ENCODE measurements around the gene TAGLN. TPM values are rescaled to one million over a fixed set of nuclear protein-coding genes. Genes with fewer than 3 reads are reported as not detected.

TAGLN gene
- total RNA-seq, 2 donors from 2014 or later, result 442 to 1,859 TPM

DNA sequence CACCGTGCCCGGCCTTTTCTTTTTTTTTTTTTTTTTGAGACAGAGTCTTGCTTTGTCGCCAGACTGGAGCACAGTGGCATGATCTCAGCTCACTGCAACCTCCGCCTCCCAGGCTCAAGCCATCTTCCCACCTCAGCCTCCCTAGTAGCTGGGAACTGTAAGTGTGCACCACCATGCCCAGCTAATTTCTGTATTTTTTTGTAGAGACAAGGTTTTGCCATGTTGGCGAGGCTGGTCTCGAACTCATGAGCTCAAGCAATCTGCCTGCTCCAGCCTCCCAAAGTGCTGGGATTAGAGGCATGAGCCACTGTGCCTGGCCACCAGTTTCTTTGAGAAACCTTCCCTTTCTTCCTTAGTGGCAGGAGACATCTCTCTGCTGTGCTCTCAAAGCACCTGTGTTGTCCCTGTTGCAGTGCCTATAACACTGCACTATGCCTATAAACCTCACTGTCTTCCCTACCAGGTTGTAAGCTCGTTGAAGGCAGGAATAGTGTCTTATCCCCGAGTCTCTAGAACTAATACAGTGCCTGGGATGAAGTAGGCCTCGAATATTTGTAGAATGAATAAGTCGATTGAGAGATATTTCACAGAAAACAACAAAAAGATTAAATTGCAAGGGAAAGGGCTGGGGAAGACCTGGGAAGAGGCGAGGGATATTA, 13.7 kb downstream of the TAGLN start:
- Histone ChIP-seq H3K27ac (no peak overlapping the region), H3K36me3 (peaks cover 12% of the 10 kb centered on the region), H3K4me3 (no peak overlapping the region), H3K4me1 (peaks cover 0 to 17% of the 10 kb centered on the region in 2 donors), H3K27me3 (no peaks in the 10 kb centered on the region), H3K9me3 (no peaks in the 10 kb centered on the region)
- DNase-seq (ENCODE audit: low spot score), result no peak
- TF ChIP-seq, protein P1, sequence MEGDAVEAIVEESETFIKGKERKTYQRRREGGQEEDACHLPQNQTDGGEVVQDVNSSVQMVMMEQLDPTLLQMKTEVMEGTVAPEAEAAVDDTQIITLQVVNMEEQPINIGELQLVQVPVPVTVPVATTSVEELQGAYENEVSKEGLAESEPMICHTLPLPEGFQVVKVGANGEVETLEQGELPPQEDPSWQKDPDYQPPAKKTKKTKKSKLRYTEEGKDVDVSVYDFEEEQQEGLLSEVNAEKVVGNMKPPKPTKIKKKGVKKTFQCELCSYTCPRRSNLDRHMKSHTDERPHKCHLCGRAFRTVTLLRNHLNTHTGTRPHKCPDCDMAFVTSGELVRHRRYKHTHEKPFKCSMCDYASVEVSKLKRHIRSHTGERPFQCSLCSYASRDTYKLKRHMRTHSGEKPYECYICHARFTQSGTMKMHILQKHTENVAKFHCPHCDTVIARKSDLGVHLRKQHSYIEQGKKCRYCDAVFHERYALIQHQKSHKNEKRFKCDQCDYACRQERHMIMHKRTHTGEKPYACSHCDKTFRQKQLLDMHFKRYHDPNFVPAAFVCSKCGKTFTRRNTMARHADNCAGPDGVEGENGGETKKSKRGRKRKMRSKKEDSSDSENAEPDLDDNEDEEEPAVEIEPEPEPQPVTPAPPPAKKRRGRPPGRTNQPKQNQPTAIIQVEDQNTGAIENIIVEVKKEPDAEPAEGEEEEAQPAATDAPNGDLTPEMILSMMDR (IDR thresholded peaks at IDR 0.05), result no peak

DNA sequence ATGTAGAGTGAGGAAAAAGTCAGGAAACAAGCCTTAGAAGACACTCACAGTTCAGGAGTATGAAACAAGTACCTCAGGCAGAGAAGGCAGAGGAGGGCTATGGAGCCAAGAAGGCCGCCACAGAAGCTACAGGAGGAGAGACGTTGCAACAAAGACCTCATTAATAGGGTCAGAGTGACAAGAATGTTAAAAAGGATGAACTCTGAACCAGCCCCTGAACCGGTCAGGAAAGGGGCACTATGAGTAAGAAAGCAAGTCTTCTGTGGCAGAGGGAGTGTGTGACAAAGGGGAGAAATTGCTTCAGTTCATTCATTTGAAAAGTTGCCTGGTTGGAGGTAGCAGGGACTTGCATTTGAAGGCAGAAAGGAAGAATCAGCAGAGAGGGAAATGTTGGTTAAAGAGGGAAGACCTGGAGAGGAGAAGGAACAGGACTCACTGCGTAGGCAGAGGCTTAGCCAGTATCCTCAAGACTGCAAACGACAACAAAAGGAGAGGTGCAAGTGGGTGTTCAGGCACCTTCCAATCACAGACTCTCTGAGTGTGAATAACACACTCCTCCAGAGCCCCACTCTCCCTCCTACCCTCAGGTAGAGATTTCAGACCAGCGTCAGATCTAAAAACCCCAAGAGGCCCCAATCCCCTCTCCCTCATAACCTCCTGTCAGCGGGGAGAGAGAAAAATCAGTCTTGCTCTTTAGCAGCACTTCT, 15.4 kb downstream of the TAGLN start:
- no peak for DNase-seq (ENCODE audit: low spot score)
- Histone ChIP-seq H3K36me3 (peaks cover 25% of the 10 kb centered on the region), H3K9me3 (no peaks in the 10 kb centered on the region), H3K27me3 (no peaks in the 10 kb centered on the region), H3K27ac (no peak overlapping the region), H3K4me3 (no peak overlapping the region), H3K4me1 (peaks cover 0 to 33% of the 10 kb centered on the region in 2 donors)
- TF ChIP-seq, protein P1 (IDR thresholded peaks at IDR 0.05), result no peak

DNA sequence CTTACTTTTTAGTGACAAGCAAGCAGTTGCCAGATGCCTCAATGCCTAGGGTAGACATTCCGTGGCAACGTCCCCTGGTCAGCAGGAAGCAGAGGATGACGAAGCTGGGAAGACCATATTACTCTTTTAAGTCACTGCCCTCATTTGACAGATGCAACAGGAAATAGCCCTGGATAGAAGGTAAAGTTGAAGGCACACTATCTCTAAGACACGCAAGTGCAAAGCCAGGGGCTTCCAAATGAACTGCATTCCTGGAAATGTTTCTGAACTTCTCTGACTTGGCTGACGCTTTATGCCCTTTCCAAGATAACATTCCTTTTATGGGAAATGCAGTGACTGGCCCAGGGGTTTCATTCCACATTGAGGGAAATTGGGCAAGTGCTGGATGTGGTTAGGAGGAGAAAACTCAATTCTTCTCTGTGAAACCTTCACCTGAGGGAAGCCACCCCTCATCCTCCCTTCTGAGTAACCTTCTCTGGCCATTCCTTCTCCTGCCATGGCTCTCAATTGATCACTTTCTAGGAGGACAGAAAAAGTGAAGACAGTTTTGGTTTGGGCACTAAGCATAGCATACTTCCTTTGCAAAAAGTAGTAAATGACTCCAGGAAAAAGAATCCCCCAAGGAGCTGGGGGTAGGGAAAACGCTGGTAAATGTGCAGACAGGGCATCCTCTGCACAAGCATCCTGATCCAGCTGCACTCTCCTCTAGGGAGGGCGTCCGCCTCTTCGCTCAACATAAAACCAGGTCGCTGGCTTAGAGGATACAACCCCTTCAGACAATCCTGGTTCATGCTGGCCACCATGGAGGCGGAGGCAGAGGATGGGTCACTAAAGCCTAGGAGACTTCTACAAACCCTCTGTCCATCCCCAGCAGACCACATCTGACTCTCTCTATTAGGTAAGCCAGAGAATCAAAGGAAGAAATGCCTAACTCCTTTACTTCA, 18.2 kb downstream of the TAGLN start:
- H3K27ac ChIP-seq, result peak overlapping the region; percentile 84 to 95
- TF ChIP-seq, protein P1 (IDR thresholded peaks at IDR 0.05), result no peak
- DNase-seq (ENCODE audit: low spot score), result no peak
- H3K9me3 ChIP-seq, result no peaks in the 10 kb centered on the region
- no peaks in the 10 kb centered on the region for H3K27me3 ChIP-seq
- peaks cover 30% of the 10 kb centered on the region for H3K36me3 ChIP-seq
- no peak overlapping the region for H3K4me3 ChIP-seq
- H3K4me1 ChIP-seq, result peaks cover 0 to 62% of the 10 kb centered on the region in 2 donors

DNA sequence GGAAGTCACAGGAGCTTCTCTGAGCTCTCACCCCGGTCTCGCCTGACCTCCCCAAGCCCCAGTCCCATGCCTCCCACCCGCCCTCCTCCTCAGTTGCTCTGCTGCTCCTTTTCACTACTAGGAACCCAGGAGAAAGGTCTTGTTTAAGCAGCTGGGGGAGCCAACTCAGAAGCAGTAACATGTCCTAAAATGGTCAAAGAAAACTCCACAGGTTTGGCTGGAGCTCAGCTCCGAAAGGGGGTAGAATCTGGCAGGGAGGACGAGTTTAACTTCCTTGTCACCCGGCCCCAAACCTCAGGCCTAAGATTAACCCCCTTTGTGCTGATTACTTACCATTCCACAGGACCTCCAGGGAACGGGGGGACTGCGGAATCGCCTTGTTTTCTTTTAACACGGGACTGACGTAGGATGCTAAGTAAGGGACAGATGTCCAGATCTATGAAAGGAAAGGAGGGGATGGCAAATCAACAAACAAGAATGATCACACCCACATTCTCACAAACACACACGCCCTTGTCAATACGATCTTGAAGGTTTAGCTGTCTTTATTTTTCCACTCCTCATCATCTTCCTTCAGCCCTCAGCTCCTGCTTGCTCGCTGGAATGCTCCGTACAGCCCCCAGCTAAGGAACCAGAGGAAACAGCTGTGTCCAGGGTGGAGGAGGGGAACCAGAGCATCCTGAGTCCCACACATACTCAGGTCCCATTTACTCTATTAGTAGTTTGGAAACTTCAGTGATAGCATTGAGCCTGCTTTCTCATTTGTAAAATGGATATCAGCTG, 19.2 kb downstream of the TAGLN start:
- no peak for DNase-seq (ENCODE audit: low spot score)
- peak overlapping the region; percentile 84 to 95 for H3K27ac ChIP-seq
- TF ChIP-seq, protein P1 (IDR thresholded peaks at IDR 0.05), result no peak
- H3K4me1 ChIP-seq, result peaks cover 0 to 68% of the 10 kb centered on the region in 2 donors
- no peaks in the 10 kb centered on the region for H3K9me3 ChIP-seq
- H3K4me3 ChIP-seq, result no peak overlapping the region
- H3K27me3 ChIP-seq, result no peaks in the 10 kb centered on the region
- peaks cover 37% of the 10 kb centered on the region for H3K36me3 ChIP-seq

DNA sequence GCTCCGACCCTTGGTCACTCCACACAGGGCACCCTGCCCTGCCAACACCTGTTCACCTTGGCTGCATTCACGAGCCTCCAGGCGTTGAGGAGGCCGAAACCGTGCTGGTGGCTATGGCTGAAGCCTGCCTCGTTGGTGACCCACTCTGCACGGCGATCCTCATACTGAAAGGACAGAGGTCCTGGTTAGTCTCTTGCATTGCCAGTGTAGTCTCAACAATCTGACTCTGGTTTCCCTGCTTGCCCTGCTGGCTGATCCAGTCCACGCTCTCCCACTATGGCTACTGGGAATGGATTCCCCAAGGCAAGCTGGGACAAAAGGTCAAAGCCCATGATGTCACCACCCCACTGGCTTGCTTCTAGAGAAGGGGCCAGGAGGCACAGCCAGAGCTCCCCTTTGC, 19.8 kb downstream of the TAGLN start:
- H3K4me1 ChIP-seq, result peaks cover 0 to 68% of the 10 kb centered on the region in 2 donors
- TF ChIP-seq, protein P1 (IDR thresholded peaks at IDR 0.05), result no peak
- DNase-seq (ENCODE audit: low spot score), result no peak

More for the DNA sequence above, 19.8 kb downstream of the TAGLN start:
- Histone ChIP-seq H3K36me3 (peaks cover 42% of the 10 kb centered on the region), H3K27ac (peak overlapping the region; percentile 84 to 95), H3K27me3 (no peaks in the 10 kb centered on the region), H3K9me3 (no peaks in the 10 kb centered on the region), H3K4me3 (no peak overlapping the region)
